Measurements from ENCODE around the gene MCU.
"Not testable (repeated sequence)": the region's sequence is repeated elsewhere in the genome, so short reads cannot be mapped to it uniquely, and the experiment has no call there.

Gene MCU, protein sequence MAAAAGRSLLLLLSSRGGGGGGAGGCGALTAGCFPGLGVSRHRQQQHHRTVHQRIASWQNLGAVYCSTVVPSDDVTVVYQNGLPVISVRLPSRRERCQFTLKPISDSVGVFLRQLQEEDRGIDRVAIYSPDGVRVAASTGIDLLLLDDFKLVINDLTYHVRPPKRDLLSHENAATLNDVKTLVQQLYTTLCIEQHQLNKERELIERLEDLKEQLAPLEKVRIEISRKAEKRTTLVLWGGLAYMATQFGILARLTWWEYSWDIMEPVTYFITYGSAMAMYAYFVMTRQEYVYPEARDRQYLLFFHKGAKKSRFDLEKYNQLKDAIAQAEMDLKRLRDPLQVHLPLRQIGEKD

DNA sequence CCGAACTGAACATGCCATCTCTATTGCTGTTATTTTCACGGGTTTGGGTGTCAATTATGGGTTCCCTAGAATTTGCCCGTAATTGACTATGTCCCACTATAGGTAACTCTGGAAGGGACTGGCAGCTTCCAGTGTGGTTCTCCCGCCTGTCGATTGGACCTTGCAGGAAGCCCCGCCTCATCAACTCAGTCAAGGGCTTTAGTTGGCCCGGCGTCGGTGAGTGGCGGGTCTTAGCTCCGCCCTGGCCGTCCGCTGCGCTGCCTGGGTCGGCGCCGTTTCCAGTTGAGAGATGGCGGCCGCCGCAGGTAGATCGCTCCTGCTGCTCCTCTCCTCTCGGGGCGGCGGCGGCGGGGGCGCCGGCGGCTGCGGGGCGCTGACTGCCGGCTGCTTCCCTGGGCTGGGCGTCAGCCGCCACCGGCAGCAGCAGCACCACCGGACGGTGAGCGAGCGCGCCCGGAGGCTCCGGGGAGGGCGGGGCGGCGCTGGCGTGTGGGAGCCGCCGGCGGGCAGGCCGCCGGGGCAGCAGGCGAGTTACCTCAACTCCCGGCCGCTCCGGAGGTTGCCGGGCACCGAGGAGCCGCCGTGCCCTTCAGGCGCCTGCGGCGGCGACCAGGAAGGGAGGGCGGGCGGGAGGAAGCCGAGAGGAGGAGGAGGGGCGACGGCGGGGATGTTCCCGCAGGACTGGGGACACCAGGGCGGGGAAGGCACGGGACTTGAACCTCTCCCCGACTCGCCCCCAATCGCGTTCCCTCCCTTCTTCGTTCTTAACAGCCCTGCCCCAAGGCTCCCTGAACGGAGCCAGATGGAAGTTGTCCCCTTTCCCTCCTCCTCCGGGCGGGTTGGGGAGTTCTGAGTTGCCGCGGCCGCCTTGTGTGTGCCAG lies at the start of gene MCU:
MCU (plus strand) TSS at position 281 of the 881 bp plus-strand sequence; CDS start at position 290, 9 bp downstream.
- DNase-seq = peak; percentile 90

DNA sequence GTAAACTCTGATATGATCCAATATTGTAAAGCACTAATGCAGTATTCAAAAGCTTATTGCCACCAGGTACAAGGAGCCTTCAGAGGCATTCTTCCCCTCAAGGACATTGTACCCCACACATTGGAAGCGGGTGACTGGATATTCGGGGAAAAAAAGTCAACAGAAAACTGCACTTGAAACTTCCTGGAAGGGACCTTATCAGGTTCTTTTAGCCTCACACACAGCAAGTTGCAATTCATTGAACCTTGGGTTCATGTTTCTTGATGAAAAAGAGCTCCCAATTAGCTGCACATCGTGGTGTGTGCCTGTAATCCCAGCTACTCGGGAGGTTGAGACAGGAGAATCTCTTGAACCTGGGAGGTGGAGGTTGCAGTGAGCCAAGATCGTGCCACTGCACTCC lies 49.6 kb upstream of the MCU start:
- no peak for DNase-seq

DNA sequence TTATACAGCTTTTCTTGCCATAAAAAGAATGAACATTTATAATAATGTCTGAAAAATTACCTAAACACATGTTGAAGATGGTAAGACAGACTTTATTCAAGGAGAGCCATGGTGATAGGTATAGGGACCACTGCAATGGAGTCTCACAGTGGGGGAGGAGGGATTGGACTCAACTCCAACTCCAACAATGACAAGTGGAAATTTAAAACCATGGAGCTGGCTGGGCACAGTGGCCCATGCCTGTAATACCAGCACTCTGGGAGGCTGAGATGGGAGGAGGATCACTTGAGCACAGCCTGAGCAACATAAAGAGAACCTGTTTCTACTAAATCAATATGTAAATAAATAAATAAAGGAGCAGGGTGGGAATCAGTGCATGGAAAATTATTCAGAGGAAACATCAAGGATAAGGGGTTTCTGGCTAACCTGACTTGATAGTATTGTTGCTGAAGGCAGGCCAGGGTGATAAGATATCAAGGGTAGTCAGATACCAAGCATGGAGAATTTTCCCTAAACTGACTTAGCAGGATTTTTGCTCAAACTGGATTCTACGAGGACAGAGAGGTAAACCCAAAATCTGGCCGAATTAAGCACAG lies 46.6 kb upstream of the MCU start:
- DNase-seq = no peak

DNA sequence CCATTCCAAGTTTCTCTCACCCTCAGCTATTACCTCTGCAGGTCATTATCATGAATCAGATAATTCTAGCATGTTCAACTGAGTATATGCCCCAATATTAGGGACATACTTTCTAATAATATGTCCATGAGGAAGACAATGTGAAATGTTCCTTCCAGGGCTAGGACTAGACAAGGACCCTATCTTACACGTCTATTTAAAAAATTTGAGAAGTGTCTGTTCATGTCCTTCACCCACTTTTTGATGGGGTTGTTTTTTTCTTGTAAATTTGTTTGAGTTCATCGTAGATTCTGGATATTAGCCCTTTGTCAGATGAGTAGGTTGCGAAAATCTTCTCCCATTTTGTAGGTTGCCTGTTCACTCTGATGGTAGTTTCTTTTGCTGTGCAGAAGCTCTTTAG lies 45.0 kb upstream of the MCU start:
- DNase-seq = not testable (repeated sequence)

DNA sequence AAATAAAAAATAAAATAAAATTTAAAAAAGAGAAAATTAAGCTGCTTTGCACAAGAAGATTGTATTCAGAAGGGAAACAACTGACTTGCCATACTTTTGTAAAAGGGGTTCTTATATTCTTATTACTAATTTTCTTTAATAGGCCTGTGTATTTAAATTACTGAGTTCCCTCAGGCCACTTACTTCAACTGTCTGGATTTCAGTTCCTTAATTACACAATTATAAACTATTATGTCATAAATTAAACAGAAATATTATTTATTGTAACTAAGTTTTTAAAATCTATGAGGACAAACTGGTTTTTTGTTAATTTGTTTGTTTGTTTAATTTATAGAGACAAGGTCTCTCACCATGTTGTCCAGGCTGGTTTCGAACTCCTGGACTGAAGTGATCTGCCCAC lies 43.6 kb upstream of the MCU start:
- no peak for DNase-seq

DNA sequence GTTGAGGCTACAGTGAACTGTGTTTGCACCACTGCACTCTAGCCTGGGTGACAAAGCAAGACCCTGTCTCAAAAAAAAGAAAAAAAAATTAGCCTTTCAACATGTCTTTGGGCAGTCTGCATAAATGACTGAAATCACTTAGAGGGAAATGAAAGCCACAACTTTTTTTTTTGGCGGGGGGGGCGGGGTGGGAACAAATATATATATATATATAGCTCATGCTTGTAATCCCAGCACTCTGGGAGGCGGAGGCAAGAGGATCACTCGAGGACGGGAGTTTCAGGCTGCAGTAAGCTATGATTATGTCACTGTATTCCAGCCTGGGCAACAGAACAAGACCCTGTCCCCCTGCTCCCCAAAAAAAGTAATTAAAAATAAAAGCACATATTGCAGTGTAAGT lies 42.7 kb upstream of the MCU start:
- DNase-seq = no peak

DNA sequence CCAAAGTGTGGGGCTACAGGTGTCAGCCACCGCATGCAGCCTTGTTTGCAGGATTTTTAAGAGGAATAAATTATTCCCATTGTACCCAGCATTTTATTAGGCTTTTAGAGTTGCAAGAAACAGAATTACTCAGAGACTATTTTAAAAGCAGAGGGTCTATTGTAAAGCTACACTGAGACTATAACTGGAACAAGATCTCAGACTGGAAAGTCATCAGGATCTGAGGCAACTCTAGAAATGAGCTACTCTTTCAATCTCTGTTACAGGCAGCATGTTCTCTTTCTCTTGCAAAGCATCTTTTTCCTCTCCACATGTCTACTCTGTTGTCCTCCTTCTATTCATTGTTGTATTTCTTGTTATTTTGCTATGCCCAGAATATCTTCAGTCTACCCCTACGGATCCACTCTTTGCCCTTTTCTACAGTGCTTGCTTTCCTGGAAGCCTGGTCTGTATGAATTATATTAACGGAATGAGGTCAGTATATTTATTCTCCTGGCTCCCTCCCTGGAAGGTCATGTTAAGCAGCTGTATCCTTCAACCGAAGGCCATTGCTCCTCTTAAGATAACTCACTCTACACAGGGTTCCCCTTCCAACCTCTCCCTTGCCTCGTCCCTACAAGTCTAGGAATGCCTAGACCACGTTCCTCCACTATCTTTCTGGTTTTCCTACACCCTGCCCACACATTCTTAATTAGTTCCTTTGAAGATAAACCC lies 38.4 kb upstream of the MCU start:
- DNase-seq = no peak

DNA sequence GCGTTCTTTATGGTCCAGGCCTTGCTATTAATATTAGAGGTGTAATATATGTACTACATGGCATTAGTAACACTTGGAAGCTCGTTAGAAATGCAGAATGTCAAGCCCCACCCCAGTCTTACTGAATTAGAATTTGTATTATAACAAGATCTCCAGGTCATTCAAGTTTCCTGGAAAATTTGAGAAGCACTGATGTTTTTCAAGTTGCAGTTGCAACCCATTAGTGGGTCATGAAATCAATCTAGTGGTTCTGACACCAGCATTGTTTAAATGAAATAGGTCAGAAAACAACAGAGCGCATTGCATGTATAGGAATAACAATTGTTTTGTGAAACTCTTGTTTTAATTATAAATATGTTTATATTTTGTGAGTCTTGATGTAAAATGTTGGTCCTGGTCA lies 37.2 kb upstream of the MCU start:
- DNase-seq = no peak

DNA sequence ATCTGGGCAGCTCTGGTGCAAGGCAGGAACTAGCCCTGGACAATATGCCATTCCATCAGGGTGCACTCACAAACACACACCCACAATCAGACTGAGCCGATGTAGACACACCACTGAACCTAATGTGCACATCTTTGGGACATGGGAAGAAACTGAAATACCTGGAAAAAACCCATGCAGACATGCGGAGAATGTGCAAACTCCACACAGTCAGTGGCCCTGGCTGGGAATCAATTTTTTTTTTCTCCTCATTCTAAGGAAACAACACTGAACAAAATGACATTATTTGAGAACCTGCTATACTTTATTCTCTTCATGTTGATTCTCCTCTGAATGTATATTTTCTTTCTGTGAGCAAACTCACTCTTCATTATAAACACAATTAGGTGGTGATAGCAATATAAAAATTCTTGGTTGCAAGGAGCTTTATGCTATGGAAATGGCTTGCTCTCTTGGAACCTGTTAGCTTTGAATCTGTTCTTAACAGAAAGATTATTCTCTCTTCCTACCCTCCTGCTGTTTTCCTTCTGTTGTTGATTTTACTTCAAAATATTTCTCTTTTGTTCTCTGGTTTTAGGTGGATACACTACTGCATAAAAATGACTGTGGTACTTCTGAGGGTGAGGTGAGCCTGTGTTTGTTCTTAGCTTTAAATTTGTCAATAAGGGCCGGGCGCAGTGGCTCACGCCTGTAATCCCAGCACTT lies 33.1 kb upstream of the MCU start:
- DNase-seq = no peak

DNA sequence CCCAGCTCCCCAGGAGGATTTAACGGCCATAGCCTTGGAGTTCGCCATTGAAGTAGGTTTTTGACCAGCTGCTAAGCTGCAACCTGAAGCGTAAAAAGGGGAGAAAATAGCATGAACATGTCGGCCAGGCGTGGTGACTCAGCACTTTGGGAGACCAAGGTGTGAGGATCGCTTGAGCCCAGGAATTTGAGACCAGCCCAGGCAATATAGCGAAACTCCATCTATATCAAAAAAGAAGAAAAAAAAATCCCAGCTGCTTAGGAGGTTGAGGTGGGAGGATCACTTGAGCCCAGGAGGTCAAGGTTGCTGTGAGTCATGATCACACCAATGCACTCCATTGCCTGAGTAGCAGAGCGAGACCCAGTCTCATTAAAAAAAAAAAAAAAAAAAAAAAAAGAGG lies 32.2 kb upstream of the MCU start:
- DNase-seq = no peak

DNA sequence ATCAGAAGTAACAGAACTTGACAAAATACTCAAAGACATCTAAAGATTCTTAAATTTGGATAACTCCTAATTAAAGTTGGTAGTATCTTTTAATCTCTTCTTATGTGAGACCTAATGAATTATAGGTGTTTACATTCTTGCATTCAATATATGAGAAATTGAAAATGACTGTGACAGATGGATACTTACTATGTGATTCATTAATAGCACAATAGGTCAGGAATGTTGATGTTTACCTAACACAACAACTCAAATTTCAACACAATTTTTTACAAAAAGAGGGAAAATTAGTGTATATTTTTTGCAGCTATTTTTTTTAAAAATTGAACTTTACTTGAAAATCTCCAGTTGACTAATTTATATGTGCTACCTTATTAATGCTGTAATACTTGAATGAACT lies 31.7 kb upstream of the MCU start:
- DNase-seq = no peak

DNA sequence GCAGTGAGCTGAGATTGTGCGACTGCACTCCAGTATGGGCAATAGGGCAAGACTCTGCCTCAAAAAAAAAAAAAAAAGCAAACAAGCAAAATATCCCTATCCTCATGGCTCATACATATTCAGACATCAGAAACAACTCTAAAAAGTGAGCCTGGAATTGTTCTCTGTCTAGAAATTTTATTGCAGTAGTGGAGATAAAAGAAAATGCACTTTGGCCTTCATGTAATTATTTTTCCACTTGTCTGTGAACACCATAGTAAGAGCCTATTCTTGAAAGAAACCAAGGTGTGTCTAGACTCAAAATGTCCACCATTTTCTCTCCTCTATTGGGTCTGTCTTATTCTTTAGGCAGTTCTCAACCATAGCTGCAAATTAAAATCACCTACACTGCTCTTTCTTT lies 30.5 kb upstream of the MCU start:
- no peak for DNase-seq

DNA sequence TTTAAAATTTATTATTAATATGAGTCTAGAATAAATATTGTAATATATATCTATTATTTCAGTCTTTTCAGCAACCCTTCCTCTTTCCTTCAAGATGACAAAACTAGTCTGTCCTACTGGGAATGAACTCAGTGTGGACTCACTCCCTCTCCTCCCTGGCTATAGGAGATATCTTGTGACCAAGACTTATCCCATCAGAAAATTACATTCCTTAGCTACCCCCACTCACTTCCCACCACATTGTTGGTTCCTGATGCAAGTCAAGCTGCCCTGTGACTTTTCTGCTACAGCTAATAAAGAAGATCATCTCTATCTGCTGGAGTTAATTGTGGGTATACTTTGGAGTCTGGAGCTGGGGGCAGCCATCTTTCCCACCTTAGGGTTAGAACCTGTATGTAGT lies 28.0 kb upstream of the MCU start:
- DNase-seq = no peak

DNA sequence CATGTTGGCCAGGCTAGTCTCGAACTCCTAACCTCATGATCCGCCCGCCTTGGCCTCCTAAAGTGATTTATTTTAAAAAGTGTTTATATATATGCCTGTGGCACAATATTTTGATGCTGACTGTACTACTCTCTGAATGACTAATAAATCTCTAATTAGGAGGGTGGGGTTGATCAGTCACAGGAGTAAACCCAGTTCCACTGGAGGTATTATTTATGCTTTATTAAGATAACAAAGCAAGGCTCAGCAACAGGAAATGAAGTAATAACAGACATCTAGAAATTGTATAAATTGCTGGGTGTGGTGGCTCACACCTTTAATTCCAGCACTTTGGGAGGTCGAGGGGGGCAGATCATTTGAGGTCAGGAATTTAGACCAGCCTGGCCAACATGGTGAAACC lies 26.0 kb upstream of the MCU start:
- no peak for DNase-seq

DNA sequence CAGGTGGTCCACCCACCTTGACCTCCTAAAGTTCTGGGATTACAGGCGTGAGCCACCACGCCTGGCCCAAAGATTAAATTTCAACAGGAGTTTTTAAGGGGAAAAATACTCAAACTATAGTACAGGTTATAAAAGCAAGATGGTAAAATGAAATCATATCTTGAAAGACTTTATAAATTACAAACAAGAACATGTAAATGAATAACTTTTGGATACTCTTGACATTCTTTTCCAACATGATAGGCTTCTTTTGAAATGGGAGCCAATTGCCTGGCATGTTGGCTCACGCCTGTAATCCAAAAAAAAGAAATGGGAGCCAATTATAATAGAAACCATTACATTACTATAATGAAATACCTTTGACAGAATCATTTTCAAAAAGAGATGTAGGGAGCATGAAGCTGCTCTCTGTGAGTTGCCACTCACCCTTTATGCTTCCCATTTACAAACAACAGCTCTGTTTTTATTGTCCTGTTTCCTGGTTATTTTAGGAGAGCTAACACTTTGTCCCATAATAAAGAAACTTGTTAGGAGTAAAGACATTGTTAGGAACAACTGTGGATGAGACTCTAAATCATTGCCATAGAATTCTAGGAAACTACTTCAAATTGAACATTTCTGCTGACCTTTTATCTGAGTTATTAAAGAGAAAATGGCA lies 24.6 kb upstream of the MCU start:
- no peak for DNase-seq

DNA sequence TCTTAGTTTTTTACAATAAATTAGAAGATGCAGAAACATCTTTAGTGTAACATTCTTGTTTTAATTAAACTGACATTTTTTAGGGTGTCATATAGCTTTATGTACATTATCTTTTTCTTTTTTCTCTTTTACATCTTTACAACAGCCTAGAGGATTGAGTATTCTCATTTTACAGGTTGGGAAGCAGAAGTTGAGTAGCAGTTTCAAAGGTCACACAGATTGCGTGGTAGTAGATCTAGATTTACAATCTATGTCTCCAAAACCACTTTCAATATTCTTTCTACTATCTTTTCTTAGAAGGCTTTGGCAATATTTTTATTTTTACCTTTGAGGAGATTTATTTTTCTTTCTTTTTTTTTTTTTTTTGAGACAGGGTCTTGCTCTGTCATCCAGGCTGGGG lies 18.7 kb upstream of the MCU start:
- no peak for DNase-seq

DNA sequence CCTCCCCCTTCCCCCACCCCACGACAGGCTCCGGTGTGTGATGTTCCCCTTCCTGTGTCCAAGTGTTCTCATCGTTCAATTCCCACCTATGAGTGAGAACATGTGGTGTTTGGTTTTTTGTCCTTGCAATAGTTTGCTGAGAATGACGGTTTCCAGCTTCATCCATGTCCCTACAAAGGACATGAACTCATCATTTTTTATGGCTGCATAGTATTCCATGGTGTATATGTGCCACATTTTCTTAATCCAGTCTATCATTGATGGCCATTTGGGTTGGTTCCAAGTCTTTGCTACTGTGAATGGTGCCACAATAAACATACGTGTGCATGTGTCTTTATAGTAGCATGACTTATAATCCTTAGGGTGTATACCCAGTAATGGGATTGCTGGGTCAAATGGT lies 17.8 kb upstream of the MCU start:
- DNase-seq = not testable (repeated sequence)

DNA sequence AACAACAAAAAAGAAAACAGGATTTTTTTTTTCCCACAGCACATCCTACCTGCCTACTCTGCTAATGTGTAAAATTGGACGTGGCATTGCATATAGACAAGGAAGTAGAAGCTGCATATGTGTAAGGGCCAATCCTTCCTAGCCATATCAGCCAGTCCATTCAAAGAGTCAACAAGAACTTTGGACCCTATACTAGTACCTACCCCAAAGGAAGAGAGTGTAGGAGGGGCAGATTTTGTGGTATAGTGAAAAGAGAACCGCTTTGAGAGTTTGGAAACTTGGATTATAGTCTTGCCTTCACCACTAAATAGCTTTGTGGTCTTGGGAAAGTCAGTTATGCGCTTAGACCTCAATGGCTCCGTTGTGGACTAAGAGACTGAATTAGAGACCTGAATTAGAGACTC lies 12.1 kb upstream of the MCU start:
- no peak for DNase-seq

DNA sequence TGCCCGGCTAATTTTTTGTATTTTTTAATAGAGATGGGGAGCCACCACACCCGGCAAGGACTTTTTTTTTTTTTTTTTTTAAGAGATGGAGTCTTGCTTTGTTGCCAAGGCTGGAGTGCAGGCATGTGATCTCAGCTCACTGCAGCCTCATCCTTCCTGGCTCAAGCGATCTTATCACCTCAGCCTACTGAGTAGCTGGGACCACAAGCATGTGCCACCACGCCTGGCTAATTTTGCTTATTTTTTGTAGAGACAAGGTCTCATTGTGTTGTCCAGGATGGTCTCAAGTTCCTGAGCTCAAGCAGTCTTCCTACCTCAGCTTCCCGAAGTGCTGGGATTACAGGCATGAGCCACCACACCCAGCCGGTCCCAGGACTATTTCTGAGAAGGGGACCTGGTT lies 9.3 kb upstream of the MCU start:
- no peak for DNase-seq

DNA sequence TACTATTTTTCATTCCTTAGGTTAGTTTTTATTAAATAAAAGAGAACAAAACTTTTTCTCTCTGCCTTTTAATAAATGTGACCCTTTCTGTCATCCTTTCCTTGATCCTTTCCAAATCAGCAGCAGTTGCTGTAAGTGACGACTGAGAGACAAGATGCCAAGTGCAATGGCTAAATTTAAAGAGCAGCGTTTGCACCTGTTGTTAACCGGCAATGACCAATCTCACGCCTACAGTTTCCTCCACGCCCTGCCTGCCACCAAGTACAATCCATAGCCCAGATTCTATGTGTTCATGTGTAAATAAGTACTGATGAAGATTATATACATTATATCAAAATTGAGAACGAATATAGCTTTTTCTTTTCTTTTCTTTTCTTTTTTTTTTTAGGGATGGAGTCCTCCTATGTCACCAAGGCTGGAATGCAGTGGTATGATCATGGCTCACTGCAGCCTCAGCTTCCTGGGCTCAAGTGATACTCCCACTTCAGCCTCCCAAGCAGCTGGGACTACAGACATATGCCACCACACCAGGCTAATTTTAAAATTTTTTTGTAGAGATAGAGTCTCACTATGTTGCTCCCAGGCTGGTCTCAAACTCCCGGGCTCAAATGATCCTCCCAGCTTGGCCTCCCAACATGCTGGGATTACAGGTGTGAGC lies 6.5 kb upstream of the MCU start:
- DNase-seq = no peak

DNA sequence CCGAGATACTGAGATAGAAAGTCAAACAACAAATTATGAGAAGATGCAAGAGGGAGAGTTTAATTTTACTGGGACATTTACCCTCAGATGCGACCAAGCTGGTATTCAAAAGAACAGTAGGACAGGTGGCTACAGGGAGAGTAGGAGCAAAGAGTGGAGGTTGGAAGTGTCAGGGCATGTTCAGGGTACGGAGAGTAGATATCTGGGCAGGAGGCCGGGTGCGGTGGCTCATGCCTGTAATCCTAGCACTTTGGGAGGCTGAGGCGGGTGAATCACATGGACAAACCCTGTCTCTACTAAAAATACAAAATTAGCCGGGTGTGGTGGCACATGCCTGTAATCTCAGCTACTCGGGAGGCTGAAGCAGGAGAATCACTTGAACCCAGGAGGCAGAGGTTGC lies 5.5 kb upstream of the MCU start:
- not testable (repeated sequence) for DNase-seq

DNA sequence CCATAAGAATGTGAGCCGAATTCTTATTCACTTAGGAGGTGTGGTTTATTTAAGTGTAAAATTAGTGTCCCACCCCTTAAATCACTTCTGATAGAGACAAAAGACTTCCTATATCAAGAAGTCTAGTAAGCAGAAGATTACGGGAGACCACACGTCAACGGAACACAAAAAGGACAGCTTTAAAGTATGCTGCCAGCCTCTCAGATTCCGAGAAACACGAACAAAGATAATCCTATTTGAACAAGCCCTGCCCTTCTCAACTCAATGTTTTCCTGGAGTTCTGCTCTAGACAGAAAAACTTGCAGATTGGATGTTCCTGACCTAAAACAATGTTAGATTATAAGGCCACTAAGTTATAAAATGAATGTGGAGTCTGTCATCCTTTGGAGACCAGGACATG lies 4.9 kb upstream of the MCU start:
- DNase-seq = no peak

Data from CD4-positive, alpha-beta T cell treated with Interleukin-4 for 4 hours (primary cell).